SK-N-MC (cell line): ENCODE results near the gene CTRB1.

Source experiments
- DNase-seq: peaks from one replicate; pipeline ENCODE4 v3.0.0-alpha.2; 2011; ENCODE audit warnings: low read depth, low spot score
- H3K27ac ChIP-seq: fragments of 200-600 bp; sonication (generic); 2 replicates; pipeline ENCODE4 v1.5.1; 2016; ENCODE audit warnings: mixed run types
- H3K36me3 ChIP-seq: fragments of 200-600 bp; sonication (generic); 2 replicates; pipeline ENCODE4 v1.6.1; 2017; ENCODE audit warnings: antibody characterized with exemption, low read length, mixed read lengths; ENCODE audit not compliant: insufficient read depth
- H3K4me3 ChIP-seq: fragments of 200-600 bp; sonication (generic); 2 replicates; pipeline ENCODE4 v1.5.1; 2016
- H3K9ac ChIP-seq: fragments of 200-600 bp; sonication (generic); 2 replicates; pipeline ENCODE4 v1.8.0; 2017; ENCODE audit warnings: mixed run types, mixed read lengths; ENCODE audit not compliant: insufficient read length
- H3K9me3 ChIP-seq: fragments of 200-600 bp; sonication (generic); 2 replicates; pipeline ENCODE4 v1.6.1; 2017; ENCODE audit warnings: low read depth, mild to moderate bottlenecking, antibody characterized with exemption, low read length, moderate library complexity, mixed read lengths
- EZH2 ChIP-seq: fragments of 200-600 bp; sonication (generic); IDR thresholded peaks from one replicate; pipeline ENCODE4 v1.6.1; 2017; ENCODE audit warnings: antibody characterized with exemption
- FOXP2 ChIP-seq: optimal IDR thresholded peaks from 2 replicates; pipeline ENCODE3; 2011; ENCODE audit warnings: mild to moderate bottlenecking, moderate library complexity; ENCODE audit not compliant: insufficient read depth; ENCODE audit errors: extremely low read length, control extremely low read depth
- POLR2AphosphoS5 ChIP-seq: IDR thresholded peaks from 2 replicates; pipeline ENCODE4 v1.6.1; 2012; ENCODE audit warnings: mild to moderate bottlenecking, low read depth, low read length, borderline replicate concordance

Gene CTRB1

DNA sequence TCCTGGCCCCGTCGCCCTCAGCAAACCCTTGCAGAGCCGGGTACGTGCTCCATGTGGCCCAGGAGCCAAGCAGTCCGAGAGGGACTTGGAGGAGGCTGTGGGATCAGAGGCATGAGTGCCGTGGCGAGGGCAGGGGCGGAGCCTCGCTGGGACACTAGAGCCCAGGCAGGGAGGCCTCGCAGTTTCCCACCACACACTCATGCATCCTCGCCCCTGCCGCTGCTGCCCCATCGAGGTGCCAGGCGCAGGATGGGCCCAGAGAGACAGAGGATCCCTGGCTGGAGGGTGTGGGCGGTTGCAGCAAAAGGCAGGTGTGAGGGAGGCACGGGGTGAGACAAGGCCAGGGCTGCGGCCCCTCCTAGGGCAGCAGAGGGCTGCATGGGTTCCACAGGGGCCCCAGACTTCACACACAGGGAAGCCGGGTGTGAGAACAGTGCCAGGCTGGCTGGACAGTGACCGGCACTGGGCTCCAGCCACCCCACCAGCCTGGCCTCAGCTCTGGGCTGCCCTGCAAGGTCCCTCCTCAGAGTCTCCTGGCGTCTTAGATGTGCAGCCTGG is 25.0 kb downstream of the CTRB1 start:
- no peak for TF ChIP-seq POLR2AphosphoS5
- no peak for TF ChIP-seq FOXP2
- no peak for TF ChIP-seq EZH2
- Histone ChIP-seq H3K36me3 (no peaks in the 10 kb centered on the region), H3K9ac (no peak overlapping the region), H3K27ac (peak overlapping the region; percentile 19; the same call in 1 of the 2 replicates), H3K9me3 (no peaks in the 10 kb centered on the region), H3K4me3 (no peak overlapping the region)
- no peak for DNase-seq

DNA sequence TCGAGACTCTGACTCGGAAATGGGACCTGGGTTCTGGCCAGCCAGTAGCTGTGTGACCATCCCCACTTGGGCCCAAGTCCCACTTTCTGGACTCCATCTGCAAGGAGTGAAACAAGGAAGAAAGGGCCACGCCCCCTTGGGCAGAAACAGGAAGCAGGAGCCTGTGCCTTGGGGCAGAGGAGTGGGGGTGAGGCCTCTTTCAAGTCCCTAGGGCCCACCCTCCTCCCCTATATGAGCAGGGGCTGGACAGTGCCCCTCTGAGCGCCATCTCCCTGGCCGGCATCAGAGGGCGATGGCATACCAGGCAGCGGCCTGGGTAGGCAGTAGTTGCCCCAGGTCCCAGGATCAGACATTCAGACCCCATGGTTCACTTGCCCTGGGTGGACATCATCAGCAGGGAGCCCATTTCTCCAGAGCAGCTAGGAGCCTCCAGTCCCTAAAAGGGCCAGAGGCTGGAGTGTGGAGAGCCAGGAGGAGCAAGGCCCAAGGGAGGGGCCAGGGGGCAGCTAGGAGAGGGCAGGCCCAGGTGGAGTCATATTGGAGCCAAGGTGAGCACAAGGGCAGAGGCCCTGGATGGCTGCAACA is 25.5 kb downstream of the CTRB1 start:
- no peak overlapping the region for H3K27ac ChIP-seq
- H3K9me3 ChIP-seq, result no peaks in the 10 kb centered on the region
- no peaks in the 10 kb centered on the region for H3K36me3 ChIP-seq
- no peak for DNase-seq
- TF ChIP-seq EZH2, result no peak
- TF ChIP-seq POLR2AphosphoS5, result no peak
- no peak for TF ChIP-seq FOXP2
- no peak overlapping the region for H3K9ac ChIP-seq
- no peak overlapping the region for H3K4me3 ChIP-seq

DNA sequence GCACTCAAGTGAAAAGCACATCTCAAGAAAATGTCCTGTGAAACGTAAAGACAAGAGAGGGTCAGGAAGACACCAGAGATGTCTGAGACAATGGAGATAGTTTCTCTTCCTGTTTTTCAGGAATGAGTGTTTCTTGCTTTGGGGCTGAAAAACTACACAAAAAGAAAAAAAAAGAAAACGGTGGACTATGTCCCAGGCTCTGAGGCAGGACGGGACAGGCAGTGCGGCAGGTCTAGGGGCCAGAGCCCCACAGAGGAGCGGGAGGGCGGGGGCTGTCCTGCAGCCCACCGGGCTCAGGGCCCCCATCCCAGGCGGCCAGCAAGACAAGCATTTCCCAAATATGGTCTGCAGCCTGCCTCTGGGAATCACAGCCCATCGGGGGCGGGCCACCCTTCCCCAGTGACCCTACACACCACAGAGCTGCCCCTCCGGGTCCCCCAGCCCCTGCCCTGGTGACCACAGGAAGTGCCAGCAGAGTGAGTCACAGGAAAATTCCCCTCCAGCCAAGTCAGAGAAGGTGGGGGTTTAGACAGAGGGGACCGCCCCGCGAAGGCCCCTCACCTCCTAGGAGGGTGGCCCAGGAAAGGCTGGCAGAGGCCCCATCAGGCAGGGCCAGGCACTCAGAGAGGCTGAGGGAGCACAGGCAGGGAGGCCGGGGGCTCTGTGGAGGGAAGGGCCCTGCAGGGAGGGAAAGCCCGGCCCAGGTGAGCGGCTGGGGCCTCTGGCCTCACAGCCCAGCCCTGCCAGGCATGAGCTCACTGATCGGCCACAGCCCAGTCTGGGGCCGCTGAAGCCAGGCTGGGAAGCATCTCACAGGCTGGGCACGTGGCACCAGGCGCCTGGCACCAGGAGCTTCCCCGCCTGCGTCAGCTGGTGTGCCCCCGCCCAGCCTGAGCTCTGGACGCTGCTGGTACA is 26.3 kb downstream of the CTRB1 start:
- H3K4me3 ChIP-seq, result no peak overlapping the region
- no peaks in the 10 kb centered on the region for H3K36me3 ChIP-seq
- no peak for TF ChIP-seq EZH2
- no peak for TF ChIP-seq POLR2AphosphoS5
- TF ChIP-seq FOXP2, result no peak
- H3K27ac ChIP-seq, result no peak overlapping the region
- no peak for DNase-seq
- H3K9me3 ChIP-seq, result no peaks in the 10 kb centered on the region
- H3K9ac ChIP-seq, result no peak overlapping the region

DNA sequence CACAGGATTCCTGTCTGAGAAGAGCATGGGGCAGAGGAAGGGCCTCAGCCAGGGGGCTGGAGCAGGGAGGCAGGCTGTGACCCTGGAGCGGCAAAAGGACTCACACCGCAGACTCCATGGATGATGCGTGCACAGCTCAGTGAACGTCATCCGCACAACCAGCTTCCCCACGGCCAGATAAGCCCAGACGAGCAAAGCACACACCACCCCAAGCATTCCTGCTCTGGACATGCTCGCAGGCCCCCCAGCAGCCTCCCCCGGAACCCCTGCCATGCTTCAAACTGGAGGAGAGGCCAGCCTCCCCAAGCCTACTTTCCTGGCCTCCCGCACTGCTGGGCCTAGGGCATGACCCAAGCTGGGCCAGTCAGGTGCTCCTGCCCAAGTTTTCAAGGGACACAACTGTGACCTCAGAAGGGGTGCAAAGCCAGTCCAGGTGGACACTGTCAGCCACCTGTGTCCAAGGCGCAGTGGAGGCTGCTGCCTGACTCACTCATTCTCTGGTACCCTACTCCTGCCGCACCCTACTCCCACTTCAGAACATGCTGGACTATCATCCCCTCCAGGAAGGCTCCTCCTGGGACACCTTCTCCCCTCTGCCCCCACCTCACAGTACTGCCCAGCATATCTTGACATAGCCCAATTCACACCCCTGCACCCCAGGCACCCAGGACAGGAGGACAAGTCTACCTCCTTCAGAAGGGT is 27.9 kb downstream of the CTRB1 start:
- H3K9me3 ChIP-seq, result no peaks in the 10 kb centered on the region
- no peak overlapping the region for H3K27ac ChIP-seq
- no peaks in the 10 kb centered on the region for H3K36me3 ChIP-seq
- TF ChIP-seq POLR2AphosphoS5 (no peak), EZH2 (no peak), FOXP2 (no peak)
- H3K9ac ChIP-seq, result no peak overlapping the region
- no peak overlapping the region for H3K4me3 ChIP-seq
- no peak for DNase-seq

DNA sequence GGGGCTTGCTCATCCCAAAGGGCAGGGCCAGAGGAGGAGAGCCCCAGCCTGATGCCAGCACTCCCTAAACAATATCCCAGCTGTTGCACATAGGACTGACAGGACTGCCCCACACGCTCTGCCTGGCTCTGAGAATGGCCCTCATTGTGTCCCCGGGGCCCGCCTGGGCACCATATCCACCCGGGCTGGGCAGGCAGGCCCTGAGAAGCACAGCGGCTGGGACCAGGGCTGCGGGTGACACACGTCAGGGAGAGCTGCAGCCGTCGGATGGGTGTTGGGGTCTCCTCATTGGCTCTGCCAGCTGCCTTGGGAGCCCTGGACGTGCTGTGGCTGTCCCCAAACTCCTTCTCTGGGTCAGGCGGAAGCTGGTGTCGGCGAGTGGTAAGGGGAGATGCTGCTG is 28.5 kb downstream of the CTRB1 start:
- Histone ChIP-seq H3K4me3 (no peak overlapping the region), H3K9me3 (no peaks in the 10 kb centered on the region), H3K27ac (no peak overlapping the region), H3K36me3 (no peaks in the 10 kb centered on the region), H3K9ac (no peak overlapping the region)
- no peak for TF ChIP-seq EZH2
- no peak for DNase-seq

DNA sequence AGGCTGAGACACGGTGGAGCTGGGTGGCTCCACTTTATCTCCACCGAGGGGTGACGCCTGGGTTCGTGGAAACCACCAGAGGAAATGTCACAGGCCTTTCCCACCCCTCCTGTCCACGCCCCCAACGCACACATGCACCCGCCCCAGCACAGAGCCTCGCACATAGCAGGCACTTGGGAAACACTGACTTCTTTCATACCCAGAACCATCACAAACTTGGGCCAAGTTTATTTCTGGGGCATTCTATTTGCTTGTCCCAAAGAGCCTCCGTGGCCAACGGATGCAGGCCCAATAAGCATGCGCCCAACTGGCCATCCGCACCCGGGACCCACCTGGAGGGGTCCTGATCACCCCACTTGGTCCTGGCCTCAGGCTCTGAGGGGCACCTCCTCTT is 29.4 kb downstream of the CTRB1 start:
- Histone ChIP-seq H3K4me3 (no peak overlapping the region), H3K36me3 (no peaks in the 10 kb centered on the region), H3K27ac (no peak overlapping the region), H3K9me3 (no peaks in the 10 kb centered on the region), H3K9ac (no peak overlapping the region)
- no peak for DNase-seq
- no peak for TF ChIP-seq FOXP2
- TF ChIP-seq POLR2AphosphoS5, result no peak
- no peak for TF ChIP-seq EZH2

DNA sequence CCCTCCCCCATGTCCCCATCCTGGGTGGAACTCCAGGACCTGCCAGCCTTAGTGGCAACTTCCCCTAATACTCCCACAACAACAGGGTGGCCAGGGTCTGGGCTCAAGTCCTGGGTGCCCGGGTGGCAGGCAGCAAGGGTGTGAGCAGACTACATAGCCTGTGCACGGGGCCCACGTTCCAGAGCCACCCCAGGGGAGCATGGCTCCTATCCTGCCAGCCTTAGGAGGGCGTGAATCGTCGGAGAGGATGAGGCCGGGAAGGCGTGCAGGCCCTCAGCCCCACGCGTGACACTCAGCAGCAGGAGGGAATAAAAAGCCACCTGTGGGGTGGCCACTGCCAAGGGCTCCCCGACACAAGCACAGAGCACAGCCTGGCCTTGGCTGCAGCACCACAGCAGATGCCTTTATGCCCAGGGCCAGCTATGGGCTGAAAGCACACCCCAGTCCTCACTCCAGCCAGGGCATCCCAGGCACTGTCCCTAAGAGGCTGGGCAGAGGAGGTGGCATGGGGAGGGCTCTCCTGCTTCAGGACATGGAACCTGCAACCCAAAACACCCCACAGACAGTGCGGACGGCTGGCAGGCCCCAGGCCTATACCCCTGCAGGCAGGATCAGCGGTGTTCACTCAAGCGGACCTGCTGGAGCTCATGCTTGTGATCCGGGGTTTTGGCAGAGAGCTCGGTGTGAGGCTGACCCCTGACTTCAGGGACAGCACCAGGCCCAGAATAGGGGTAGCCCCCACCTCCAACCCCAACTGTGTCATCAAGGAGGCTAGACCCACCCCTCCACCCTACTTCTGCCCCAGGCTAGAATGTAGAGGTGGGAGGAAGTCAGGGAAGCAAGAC is 30.0 kb downstream of the CTRB1 start:
- Histone ChIP-seq H3K4me3 (no peak overlapping the region), H3K27ac (no peak overlapping the region), H3K9ac (no peak overlapping the region), H3K36me3 (no peaks in the 10 kb centered on the region), H3K9me3 (no peaks in the 10 kb centered on the region)
- TF ChIP-seq FOXP2, result no peak
- TF ChIP-seq EZH2, result no peak
- no peak for TF ChIP-seq POLR2AphosphoS5
- no peak for DNase-seq

DNA sequence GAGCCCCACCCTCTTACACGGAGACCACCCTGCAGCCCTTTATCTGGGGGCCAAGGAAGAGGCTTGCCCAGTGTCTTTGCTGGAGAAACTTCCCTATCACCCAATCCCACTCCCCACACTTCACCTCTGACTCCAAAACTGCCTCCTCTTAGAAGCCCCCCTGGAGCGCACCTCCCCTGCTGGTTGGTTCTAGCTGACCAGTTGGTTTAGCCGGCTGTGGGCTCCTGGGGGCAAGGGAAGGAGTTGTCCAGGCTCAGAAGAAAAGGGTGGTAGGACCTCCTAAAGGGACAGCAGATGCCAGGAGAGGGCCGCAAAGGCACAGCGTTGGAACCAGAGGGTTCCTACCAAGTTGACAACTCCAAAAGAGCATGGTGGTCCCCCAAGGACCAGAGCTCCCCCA is 30.7 kb downstream of the CTRB1 start:
- H3K9ac ChIP-seq, result no peak overlapping the region
- DNase-seq, result no peak
- H3K4me3 ChIP-seq, result no peak overlapping the region
- no peaks in the 10 kb centered on the region for H3K36me3 ChIP-seq
- TF ChIP-seq POLR2AphosphoS5 (no peak), EZH2 (no peak), FOXP2 (no peak)
- H3K9me3 ChIP-seq, result no peaks in the 10 kb centered on the region
- no peak overlapping the region for H3K27ac ChIP-seq
